KMS-11 (cell line): Measurements from ENCODE around the gene ALKBH8.

Source experiments
- H2AFZ ChIP-seq: fragments of 200-600 bp; sonication (generic); 2 replicates; pipeline ENCODE4 v1.6.1; 2016; ENCODE audit warnings: antibody characterized with exemption, mixed run types, low read depth
- H3K27ac ChIP-seq: fragments of 200-600 bp; sonication (generic); 2 replicates; pipeline ENCODE4 v1.6.1; 2016; ENCODE audit warnings: mild to moderate bottlenecking, mixed run types
- H3K27me3 ChIP-seq: fragments of 200-600 bp; sonication (generic); 2 replicates; pipeline ENCODE4 v1.6.1; 2017; ENCODE audit warnings: mild to moderate bottlenecking, low read depth, mixed run types, moderate library complexity; ENCODE audit not compliant: insufficient read depth
- H3K36me3 ChIP-seq: fragments of 200-600 bp; sonication (generic); 2 replicates; pipeline ENCODE4 v1.6.1; 2017; ENCODE audit warnings: mild to moderate bottlenecking, mixed run types; ENCODE audit not compliant: insufficient read depth
- H3K4me1 ChIP-seq: fragments of 200-600 bp; sonication (generic); 2 replicates; pipeline ENCODE4 v1.6.1; 2016; ENCODE audit warnings: mild to moderate bottlenecking, low read depth, mixed run types; ENCODE audit not compliant: poor library complexity, severe bottlenecking
- H3K4me2 ChIP-seq: fragments of 200-600 bp; sonication (generic); 2 replicates; pipeline ENCODE4 v1.7.0; 2016; ENCODE audit warnings: mild to moderate bottlenecking, mixed run types
- H3K4me3 ChIP-seq: fragments of 200-600 bp; sonication (generic); IDR thresholded peaks from 2 replicates; pipeline ENCODE4 v1.6.1; 2017; ENCODE audit warnings: low read depth, low read length, mixed read lengths; ENCODE audit not compliant: insufficient read depth
- H3K79me2 ChIP-seq: fragments of 200-600 bp; sonication (generic); 2 replicates; pipeline ENCODE4 v1.6.1; 2016; ENCODE audit warnings: low read depth, mixed run types; ENCODE audit not compliant: insufficient read depth
- H3K9ac ChIP-seq: fragments of 200-600 bp; sonication (generic); 2 replicates; pipeline ENCODE4 v1.6.1; 2016; ENCODE audit warnings: mild to moderate bottlenecking, mixed run types
- H4K20me1 ChIP-seq: fragments of 200-600 bp; sonication (generic); 2 replicates; pipeline ENCODE4 v1.6.1; 2016; ENCODE audit warnings: mild to moderate bottlenecking, mixed run types; ENCODE audit not compliant: insufficient read depth
- TF ChIP-seq, protein P1 (sequence below): fragments of 200-600 bp; sonication (generic); conservative IDR thresholded peaks from 2 replicates; pipeline ENCODE4 v1.6.1; 2017; ENCODE audit warnings: low read depth, mild to moderate bottlenecking, antibody characterized with exemption, low read length, moderate library complexity, mixed read lengths

The ALKBH8 gene

DNA sequence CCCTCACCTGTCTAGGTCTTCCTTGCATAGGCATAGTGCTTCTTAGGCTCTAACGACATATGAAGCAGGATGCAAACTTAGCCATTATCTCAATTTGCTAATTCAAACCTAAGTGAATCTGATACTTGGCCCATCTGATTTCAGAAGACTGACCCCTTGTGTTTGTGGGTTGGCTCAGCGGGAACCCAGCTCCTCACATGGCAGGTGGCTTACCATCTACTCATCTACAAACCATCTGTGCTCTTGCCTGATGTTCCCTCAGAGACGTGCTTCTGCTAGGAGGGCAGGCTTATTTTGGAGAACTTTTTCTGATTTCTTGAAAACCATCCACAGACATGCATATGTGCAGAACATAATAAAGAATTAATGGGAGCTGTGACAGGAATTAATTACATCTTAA, 40.6 kb upstream of the ALKBH8 start:
- no peaks in the 10 kb centered on the region for H3K27me3 ChIP-seq
- H4K20me1 ChIP-seq, result no peaks in the 10 kb centered on the region
- H2AFZ ChIP-seq, result no peak overlapping the region
- H3K27ac ChIP-seq, result no peak overlapping the region
- H3K4me3 ChIP-seq, result no peak overlapping the region
- H3K36me3 ChIP-seq, result no peaks in the 10 kb centered on the region
- H3K4me1 ChIP-seq, result no peaks in the 10 kb centered on the region
- no peaks in the 10 kb centered on the region for H3K79me2 ChIP-seq
- H3K9ac ChIP-seq, result no peak overlapping the region
- TF ChIP-seq, protein P1, sequence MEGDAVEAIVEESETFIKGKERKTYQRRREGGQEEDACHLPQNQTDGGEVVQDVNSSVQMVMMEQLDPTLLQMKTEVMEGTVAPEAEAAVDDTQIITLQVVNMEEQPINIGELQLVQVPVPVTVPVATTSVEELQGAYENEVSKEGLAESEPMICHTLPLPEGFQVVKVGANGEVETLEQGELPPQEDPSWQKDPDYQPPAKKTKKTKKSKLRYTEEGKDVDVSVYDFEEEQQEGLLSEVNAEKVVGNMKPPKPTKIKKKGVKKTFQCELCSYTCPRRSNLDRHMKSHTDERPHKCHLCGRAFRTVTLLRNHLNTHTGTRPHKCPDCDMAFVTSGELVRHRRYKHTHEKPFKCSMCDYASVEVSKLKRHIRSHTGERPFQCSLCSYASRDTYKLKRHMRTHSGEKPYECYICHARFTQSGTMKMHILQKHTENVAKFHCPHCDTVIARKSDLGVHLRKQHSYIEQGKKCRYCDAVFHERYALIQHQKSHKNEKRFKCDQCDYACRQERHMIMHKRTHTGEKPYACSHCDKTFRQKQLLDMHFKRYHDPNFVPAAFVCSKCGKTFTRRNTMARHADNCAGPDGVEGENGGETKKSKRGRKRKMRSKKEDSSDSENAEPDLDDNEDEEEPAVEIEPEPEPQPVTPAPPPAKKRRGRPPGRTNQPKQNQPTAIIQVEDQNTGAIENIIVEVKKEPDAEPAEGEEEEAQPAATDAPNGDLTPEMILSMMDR, result no peak
- no peak overlapping the region for H3K4me2 ChIP-seq

DNA sequence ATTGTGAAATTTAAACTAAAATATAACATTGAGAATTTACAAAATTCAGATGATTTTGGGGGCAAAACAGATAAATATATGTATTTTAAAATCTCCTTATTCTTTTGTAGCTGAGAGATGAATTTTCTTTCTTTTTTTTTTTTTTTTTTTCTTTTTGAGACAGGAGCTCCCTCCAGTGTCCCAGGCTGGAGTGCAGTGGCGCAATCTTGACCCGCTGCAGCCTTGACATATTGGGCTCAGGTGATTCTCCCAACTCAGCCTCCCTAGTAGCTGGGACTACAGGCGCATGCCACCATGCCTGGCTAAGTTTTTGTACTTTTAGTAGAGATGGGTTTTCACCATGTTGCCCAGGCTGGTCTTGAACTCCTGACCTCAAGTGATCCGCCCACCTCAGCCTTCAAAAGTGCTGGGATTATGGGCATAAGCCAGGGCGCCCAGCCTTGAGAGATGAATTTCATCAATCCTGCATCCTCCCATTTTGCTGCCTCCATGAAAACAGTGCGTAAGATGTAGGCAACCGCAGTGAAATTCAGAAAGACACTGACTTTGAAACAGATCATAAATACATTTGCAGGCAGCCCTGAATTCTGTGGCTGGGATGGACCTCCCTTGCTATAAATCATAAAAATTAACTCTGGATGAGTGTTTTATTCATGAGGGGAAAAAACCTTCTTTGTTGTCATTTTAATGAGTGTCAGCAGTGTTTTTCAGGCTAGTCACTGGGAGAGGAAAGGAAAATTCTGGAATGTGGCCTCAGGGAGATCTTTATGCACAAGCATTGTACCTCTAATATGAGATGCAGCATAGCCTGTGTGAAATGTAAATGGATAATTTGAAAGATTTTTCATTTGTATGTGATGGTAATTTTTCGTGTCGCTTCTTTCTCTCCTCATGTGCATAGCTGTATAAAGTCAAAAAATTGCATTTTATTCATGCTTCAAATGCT, 39.8 kb upstream of the ALKBH8 start:
- H3K4me1 ChIP-seq, result no peaks in the 10 kb centered on the region
- no peaks in the 10 kb centered on the region for H3K27me3 ChIP-seq
- no peak overlapping the region for H3K4me3 ChIP-seq
- H2AFZ ChIP-seq, result no peak overlapping the region
- no peaks in the 10 kb centered on the region for H4K20me1 ChIP-seq
- no peak overlapping the region for H3K9ac ChIP-seq
- H3K4me2 ChIP-seq, result no peak overlapping the region
- H3K79me2 ChIP-seq, result no peaks in the 10 kb centered on the region
- TF ChIP-seq, protein P1, result no peak
- H3K36me3 ChIP-seq, result no peaks in the 10 kb centered on the region
- no peak overlapping the region for H3K27ac ChIP-seq

DNA sequence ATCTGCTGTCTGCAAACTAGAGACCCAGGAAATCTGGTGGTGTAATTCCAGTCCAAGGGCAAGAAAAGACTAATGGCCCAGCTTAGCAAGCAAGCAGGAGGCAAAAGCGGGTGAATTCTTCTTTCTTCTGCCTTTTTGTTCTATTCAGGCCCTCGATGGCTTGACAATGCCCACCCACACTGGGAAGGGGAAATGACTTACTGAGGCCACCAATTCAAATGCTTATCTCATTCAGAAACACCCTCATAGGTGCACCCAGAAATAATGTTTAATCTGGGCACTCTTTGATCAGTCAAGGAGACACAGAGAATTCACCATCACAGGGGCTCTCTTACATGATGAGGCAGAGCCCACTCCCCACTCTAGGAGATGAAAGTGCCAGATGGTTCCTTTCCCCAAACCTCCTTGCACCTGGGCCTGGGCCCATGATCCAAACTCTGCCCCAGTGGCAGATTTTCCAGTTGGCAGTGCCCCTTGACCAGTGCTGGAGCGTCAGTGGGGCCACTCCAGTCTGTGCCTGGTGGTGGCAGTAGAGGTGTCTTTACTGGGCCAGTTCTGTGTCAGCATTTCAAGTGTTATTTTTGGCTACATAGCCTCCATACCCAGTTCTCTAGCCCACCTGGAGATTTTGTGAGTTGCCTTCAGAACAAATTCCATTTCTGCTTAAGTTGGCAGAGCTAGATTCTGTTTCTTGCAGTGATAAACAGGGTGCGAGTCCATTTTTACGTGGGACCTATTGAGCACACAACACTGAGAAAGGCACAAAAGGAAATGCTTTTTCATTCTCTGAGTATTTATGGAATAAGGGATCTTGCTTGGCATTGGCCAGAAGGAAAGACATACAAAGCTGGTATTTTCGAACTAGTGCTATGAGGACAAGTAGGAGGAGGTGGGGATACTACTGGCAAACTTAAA, 32.9 kb upstream of the ALKBH8 start:
- no peaks in the 10 kb centered on the region for H3K27me3 ChIP-seq
- H3K79me2 ChIP-seq, result no peaks in the 10 kb centered on the region
- H2AFZ ChIP-seq, result no peak overlapping the region
- no peak overlapping the region for H3K9ac ChIP-seq
- H3K4me3 ChIP-seq, result no peak overlapping the region
- H3K4me2 ChIP-seq, result no peak overlapping the region
- H3K36me3 ChIP-seq, result no peaks in the 10 kb centered on the region
- peaks cover 3% of the 10 kb centered on the region for H3K4me1 ChIP-seq
- TF ChIP-seq, protein P1, result no peak
- no peak overlapping the region for H3K27ac ChIP-seq
- no peaks in the 10 kb centered on the region for H4K20me1 ChIP-seq

DNA sequence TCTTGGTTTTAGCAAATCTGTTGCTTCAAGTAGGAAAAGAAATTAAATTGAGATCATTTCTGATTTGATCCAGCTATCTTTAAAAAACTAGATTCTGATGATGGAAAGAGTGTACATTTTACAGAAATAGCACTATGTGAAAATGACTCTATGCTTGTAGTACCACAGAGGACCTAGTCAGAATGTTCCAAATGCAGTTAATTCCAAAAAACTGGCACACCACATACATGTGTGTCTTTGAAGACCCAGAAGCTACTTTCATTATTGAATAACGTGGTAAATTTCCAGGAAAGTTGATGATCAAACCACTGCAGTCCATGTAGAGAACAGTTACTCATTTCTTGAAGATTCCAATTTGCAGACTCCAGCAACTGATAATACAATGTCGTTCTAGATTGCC, 29.2 kb upstream of the ALKBH8 start:
- Histone ChIP-seq H4K20me1 (no peaks in the 10 kb centered on the region), H3K27ac (no peak overlapping the region), H3K27me3 (no peaks in the 10 kb centered on the region), H3K9ac (no peak overlapping the region), H3K4me3 (no peak overlapping the region), H3K4me1 (peaks cover 3% of the 10 kb centered on the region), H2AFZ (no peak overlapping the region), H3K36me3 (no peaks in the 10 kb centered on the region), H3K4me2 (no peak overlapping the region), H3K79me2 (no peaks in the 10 kb centered on the region)
- TF ChIP-seq, protein P1, result no peak
